Activated naive CD8-positive, alpha-beta T cell treated with anti-CD3 and anti-CD28 coated beads, Interleukin-2, amount 50 U/mL, for 16 hours (primary cell): ENCODE data around the gene CDC42SE1.

Experiments
- DNase-seq: peaks from one replicate; pipeline ENCODE4 v3.0.0-alpha.2; 2020; ENCODE audit warnings: low read depth, low spot score

Gene CDC42SE1

GRCh38 chr1:151054971-151055547, 4.4 kb downstream of the CDC42SE1 start:
- no peak for DNase-seq

- DNase-seq: no peak
These were observed 7.9 kb downstream of the CDC42SE1 start for GRCh38 chr1:151051356-151052009.

GRCh38 chr1:151050051-151050688, 9.3 kb downstream of the CDC42SE1 start:
- no peak for DNase-seq

GRCh38 chr1:151049458-151049857, 10.0 kb downstream of the CDC42SE1 start:
- DNase-seq: no peak

GRCh38 chr1:151048645-151049032, 10.8 kb downstream of the CDC42SE1 start:
- DNase-seq: no peak

- DNase-seq: no peak
These were observed 11.3 kb downstream of the CDC42SE1 start for GRCh38 chr1:151047925-151048644.

- DNase-seq: no peak
These were observed 11.9 kb downstream of the CDC42SE1 start, which contains the start of gene C1orf56 for GRCh38 chr1:151047591-151047924. Gene C1orf56 (plus strand): TSS chr1:151047751. CDS start chr1:151047848, 97 bp downstream.

- no peak for DNase-seq
These were observed 16.3 kb downstream of the CDC42SE1 start for GRCh38 chr1:151043163-151043562.

GRCh38 chr1:151039521-151039920, 19.9 kb downstream of the CDC42SE1 start:
- DNase-seq: no peak

- DNase-seq: no peak
These were observed 22.4 kb downstream of the CDC42SE1 start for GRCh38 chr1:151037032-151037431.

- DNase-seq: no peak
These were observed 23.1 kb downstream of the CDC42SE1 start, which contains the start of gene BNIPL for GRCh38 chr1:151036356-151036755. Gene BNIPL (plus strand): TSS chr1:151036586. CDS start chr1:151036726, 140 bp downstream.

GRCh38 chr1:151035167-151035566, 24.3 kb downstream of the CDC42SE1 start:
- DNase-seq: no peak

- DNase-seq: no peak
These were observed 27.3 kb downstream of the CDC42SE1 start for GRCh38 chr1:151032164-151032563.

GRCh38 chr1:151026460-151026859, 33.0 kb downstream of the CDC42SE1 start:
- no peak for DNase-seq

- peak; percentile 70 for DNase-seq
These were observed 34.8 kb downstream of the CDC42SE1 start for GRCh38 chr1:151024540-151025146.

GRCh38 chr1:151013518-151013917, 45.9 kb downstream of the CDC42SE1 start:
- DNase-seq: no peak

GRCh38 chr1:151012684-151013471, 46.5 kb downstream of the CDC42SE1 start:
- no peak for DNase-seq

- DNase-seq: no peak
These were observed 48.1 kb downstream of the CDC42SE1 start for GRCh38 chr1:151011154-151011850.

GRCh38 chr1:151010346-151010726, 49.1 kb downstream of the CDC42SE1 start:
- DNase-seq: no peak

- no peak for DNase-seq
These were observed 49.6 kb downstream of the CDC42SE1 start for GRCh38 chr1:151009674-151010345.
